ENCODE measurements around the gene BTF3L4.

Gene BTF3L4

DNA sequence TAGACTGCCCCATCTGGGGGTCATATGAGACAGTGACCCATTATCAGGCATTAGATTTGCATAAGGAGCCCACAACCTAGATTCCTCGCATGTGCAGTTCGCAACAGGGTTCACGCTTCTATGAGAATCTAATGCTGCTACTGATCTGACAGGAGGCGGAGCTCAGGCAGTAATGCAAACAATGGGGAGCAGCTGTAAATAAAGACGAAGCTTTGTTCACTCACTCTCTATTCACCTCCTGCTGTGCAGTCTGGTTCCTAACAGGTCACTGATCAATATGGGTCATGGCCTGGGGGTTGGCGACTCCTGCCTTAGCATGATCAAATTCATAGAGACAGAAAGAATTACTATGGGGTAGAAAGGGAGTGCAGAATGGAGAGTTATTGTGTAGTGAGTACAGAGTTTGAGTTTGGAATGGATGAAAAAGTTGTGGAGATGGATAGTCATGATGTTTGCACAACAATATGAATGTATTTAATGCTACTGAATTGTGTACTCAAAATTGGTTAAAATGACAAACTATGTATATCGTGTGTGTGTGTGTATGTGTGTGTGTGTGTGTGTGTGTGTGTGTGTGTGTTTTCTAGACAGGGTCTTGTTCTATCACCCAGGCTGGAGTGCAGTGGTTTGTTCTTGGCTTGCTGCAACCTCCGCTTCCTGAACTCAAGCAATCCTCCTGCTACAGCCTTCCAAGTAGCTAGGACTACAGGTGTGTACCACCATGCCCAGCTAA, 42.2 kb downstream of the BTF3L4 start:
- no peak overlapping the region for H3K4me3 ChIP-seq (ENCODE audit: low read depth, low read length)
- DNase-seq (ENCODE audit: low read depth) = no peak
- TF ChIP-seq, protein P1, sequence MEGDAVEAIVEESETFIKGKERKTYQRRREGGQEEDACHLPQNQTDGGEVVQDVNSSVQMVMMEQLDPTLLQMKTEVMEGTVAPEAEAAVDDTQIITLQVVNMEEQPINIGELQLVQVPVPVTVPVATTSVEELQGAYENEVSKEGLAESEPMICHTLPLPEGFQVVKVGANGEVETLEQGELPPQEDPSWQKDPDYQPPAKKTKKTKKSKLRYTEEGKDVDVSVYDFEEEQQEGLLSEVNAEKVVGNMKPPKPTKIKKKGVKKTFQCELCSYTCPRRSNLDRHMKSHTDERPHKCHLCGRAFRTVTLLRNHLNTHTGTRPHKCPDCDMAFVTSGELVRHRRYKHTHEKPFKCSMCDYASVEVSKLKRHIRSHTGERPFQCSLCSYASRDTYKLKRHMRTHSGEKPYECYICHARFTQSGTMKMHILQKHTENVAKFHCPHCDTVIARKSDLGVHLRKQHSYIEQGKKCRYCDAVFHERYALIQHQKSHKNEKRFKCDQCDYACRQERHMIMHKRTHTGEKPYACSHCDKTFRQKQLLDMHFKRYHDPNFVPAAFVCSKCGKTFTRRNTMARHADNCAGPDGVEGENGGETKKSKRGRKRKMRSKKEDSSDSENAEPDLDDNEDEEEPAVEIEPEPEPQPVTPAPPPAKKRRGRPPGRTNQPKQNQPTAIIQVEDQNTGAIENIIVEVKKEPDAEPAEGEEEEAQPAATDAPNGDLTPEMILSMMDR (IDR thresholded peaks at IDR 0.05; ENCODE audit: control insufficient read depth, extremely low read depth, insufficient read depth) = no peak

DNA sequence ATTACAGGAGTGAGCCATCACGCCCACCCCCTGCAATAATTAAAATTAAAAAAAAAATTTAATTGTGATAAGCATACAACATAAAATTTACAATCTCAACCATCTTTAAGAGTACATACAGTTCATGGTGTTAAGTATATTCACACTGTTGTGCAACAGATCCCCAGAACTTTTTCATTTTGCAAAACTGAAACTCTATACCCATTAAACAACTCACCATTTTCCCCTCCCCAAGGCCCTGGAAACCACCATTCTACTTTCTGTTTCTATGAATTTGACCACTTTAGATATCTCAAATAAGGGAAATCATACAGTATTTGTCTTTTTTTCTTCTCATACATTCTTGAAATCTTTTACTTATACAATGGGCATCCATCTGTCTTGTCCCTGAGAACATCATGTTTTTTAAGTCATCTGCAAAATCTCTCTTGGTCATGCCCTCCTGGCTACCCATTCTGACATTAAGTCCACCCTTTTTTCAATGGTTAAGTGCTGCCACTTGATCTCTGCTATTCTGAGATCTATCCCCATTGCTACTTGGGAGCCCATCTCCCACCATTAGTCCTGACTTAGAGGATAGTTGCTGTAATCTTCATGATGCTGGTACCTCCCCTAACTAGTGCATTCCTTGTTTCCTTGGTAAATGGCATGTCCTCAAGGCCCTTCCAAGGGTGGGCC, 46.4 kb downstream of the BTF3L4 start:
- TF ChIP-seq, protein P1 (IDR thresholded peaks at IDR 0.05; ENCODE audit: control insufficient read depth, extremely low read depth, insufficient read depth) = no peak
- DNase-seq (ENCODE audit: low read depth) = no peak
- H3K4me3 ChIP-seq (ENCODE audit: low read depth, low read length) = no peak overlapping the region

DNA sequence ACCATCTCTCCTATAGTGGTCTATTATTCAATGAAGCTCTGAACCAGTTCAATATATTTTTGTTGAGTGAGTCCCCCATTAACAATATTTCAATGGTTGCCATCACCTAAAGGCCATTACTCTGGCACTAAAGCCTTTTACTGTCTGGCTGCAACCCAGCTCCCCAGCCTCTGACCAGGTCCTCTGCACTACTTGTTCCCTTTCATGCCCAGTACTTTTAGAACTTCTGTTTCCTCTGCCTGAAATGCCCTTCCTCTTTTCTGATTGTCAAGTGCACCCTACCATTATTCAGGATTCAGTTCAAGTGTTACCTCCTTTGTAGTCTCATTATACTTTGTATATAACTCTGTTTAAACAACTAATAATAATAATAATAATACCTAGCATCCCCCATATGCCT, 55.4 kb downstream of the BTF3L4 start:
- no peak overlapping the region for H3K4me3 ChIP-seq (ENCODE audit: low read depth, low read length)
- no peak for DNase-seq (ENCODE audit: low read depth)
- TF ChIP-seq, protein P1 (IDR thresholded peaks at IDR 0.05; ENCODE audit: control insufficient read depth, extremely low read depth, insufficient read depth) = no peak

DNA sequence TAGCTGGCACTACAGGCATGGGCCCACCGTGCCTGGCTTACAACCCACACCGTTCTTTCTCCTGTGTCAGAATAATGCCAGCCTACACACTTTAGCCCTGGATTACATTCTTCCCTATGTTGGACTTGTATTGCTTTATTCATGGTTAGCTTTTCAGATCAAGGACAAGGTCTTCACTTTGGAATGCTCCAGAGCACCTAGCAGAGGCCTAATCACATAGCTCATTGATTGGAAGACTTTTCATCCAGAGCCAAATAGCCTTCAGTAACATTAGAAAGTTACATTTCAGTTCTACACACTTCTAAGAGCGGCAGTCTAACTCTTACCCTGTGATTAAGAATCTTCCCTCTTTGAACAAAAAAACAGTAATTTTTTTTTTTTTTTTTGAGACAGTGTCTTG, 56.4 kb downstream of the BTF3L4 start:
- no peak for DNase-seq (ENCODE audit: low read depth)
- TF ChIP-seq, protein P1 (IDR thresholded peaks at IDR 0.05; ENCODE audit: control insufficient read depth, extremely low read depth, insufficient read depth) = no peak
- no peak overlapping the region for H3K4me3 ChIP-seq (ENCODE audit: low read depth, low read length)

DNA sequence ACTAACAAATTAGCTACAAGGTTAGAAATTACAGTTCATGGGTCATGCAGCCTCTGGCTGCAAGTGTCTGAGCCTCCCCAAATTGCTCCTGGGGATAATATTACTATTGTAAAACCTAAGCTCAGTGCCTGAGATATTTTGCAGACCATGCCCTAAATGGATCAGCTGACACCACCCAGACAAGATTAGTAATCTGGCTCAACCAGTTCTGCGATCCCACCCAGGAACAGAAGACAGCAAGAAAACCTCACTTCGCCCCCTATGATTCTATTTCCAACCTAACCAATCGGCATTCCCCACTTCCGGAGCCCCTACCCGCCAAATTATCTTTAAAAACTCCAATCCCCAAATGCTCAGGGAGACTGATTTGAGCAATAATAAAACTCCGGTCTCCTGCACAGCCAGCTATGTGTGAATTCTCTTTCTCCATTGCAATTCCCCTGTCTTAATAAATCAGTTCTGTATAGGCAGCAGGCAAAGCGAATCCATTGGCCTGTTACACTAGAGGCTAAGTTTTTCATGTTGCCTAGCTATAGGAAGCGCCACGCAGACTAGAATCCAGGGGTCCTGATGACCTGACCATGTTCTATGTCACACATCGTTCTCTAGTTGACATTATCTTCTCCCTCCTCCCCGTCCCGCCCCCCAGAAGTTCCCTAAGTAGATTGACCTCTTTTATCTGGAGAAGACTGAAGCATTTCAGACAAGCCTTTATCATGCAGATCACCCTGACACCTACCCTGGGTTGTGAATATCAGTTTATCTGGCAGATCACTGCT, 63.4 kb downstream of the BTF3L4 start:
- H3K4me3 ChIP-seq (ENCODE audit: low read depth, low read length) = no peak overlapping the region

DNA sequence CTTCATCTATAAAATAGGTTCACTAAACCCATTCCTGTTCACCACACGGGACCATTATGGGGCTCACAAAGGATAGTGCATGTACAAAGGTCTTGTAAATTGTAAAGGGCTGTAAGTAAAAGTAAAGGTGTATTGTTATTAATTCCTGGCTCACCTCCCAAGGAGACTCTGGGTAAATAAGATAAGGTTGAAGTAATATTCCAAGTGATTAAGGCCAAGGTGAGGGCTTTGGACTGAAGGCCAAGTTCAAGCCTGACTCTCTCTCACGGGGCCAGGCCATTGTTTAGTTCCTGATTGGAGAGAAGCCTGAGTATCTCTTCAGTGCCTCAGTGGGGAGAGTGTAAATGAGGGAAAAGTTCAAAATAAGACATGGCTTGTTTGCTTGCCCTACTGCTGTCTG, 66.3 kb downstream of the BTF3L4 start:
- no peak for DNase-seq (ENCODE audit: low read depth)
- TF ChIP-seq, protein P1 (IDR thresholded peaks at IDR 0.05; ENCODE audit: control insufficient read depth, extremely low read depth, insufficient read depth) = no peak
- H3K4me3 ChIP-seq (ENCODE audit: low read depth, low read length) = no peak overlapping the region

More for the DNA sequence above, 63.4 kb downstream of the BTF3L4 start:
- TF ChIP-seq, protein P1 (IDR thresholded peaks at IDR 0.05; ENCODE audit: control insufficient read depth, extremely low read depth, insufficient read depth) = no peak
- no peak for DNase-seq (ENCODE audit: low read depth)

Measured in LNCaP clone FGC (cell line).